Peyer's patch (tissue), 4 donors: Measurements from ENCODE around the gene FCMR. TPM values are rescaled to one million over a fixed set of nuclear protein-coding genes. Genes with fewer than 3 reads are reported as not detected.

Experiments
- DNase-seq, 3 donors: peaks; one replicate each; pipeline ENCODE4 v3.0.0-alpha.2; 2017 to 2019
- H3K27ac ChIP-seq, 4 donors: fragments of 200-600 bp; sonication (generic); one replicate each; pipeline ENCODE4 v1.5.1; 2016 to 2019
- H3K27me3 ChIP-seq, 2 donors: fragments of 200-600 bp; sonication (generic); one replicate each; pipeline ENCODE4 v1.5.1; 2019
- H3K36me3 ChIP-seq, 3 donors: fragments of 200-600 bp; sonication (generic); one replicate each; pipeline ENCODE4 v1.5.1; 2016 to 2019
- H3K4me1 ChIP-seq, 4 donors: fragments of 200-600 bp; sonication (generic); one replicate each; pipeline ENCODE4 v1.5.1; 2016 to 2019
- H3K4me3 ChIP-seq, 4 donors: fragments of 200-600 bp; sonication (generic); 1 replicate in 3 of 4; 2 replicates in 1 of 4; pipeline ENCODE4 v1.5.1; 2016 to 2019; ENCODE audit warnings: mild to moderate bottlenecking in 1 of 4
- H3K9me3 ChIP-seq, 4 donors: fragments of 200-600 bp; sonication (generic); one replicate each; pipeline ENCODE4 v1.5.1; 2016 to 2019; ENCODE audit warnings: mild to moderate bottlenecking in 1 of 4
- CTCF ChIP-seq, 6 experiments: fragments of 450-650 bp in 4 of 6; fragments of 200-600 bp in 2 of 6; sonication (generic) in 1 of 6; IDR thresholded peaks; one replicate each; pipeline ENCODE4 v1.5.1; 2017 to 2019; ENCODE audit warnings: antibody characterized with exemption in 6 of 6, mild to moderate bottlenecking in 3 of 6, moderate library complexity in 1 of 6
- POLR2A ChIP-seq, 2 donors: fragments of 450-650 bp; IDR thresholded peaks; one replicate each; pipeline ENCODE4 v1.5.1; 2017; ENCODE audit warnings: antibody characterized with exemption in 2 of 2, mild to moderate bottlenecking in 2 of 2, moderate library complexity in 2 of 2
- total RNA-seq, 4 donors: library from RNA; depleted of rRNA; stranded (reverse); fragments of >200 nt; gene quantifications; one replicate each; pipeline ENCODE4 v1.1.0, GENCODE V29; 2016

FCMR gene
- total RNA-seq, 4 donors from 2014 or later = 7.4 to 248 (median 8.6) TPM

GRCh38 chr1:206949208-206949607, 27.5 kb upstream of the FCMR start:
- DNase-seq = no peak
- TF ChIP-seq CTCF (IDR thresholded peaks at IDR 0.05) (no peak), POLR2A (IDR thresholded peaks at IDR 0.05) (no peak)
- Histone ChIP-seq H3K9me3 (no peaks in the 10 kb centered on the region), H3K27ac (no peak overlapping the region), H3K27me3 (no peaks in the 10 kb centered on the region), H3K36me3 (no peaks in the 10 kb centered on the region), H3K4me1 (peaks cover 0 to 36% (median 4%) of the 10 kb centered on the region in 4 donors), H3K4me3 (no peak overlapping the region)

- DNase-seq = no peak
- Histone ChIP-seq H3K4me1 (peaks cover 0 to 23% (median 3%) of the 10 kb centered on the region in 4 donors), H3K27ac (peak overlapping the region in 2 of 4 donors; percentile 16 to 68), H3K36me3 (no peaks in the 10 kb centered on the region), H3K9me3 (no peaks in the 10 kb centered on the region), H3K27me3 (no peaks in the 10 kb centered on the region), H3K4me3 (peak overlapping the region in 1 of 4 donors; percentile 49)
- TF ChIP-seq POLR2A (IDR thresholded peaks at IDR 0.05) = no peak
- TF ChIP-seq CTCF (IDR thresholded peaks at IDR 0.05) = no peak
Observed at GRCh38 chr1:206947255-206947654, 25.5 kb upstream of the FCMR start.

GRCh38 chr1:206946261-206946660, 24.5 kb upstream of the FCMR start, which contains the start of gene PIGR:
PIGR (minus strand) TSS chr1:206946466; CDS start chr1:206940531, 5,935 bp downstream.
- DNase-seq = peak in 2 of 3 donors; percentile 70 to 82

GRCh38 chr1:206945779-206946178, 24.0 kb upstream of the FCMR start:
- no peak for DNase-seq
- Histone ChIP-seq H3K9me3 (no peaks in the 10 kb centered on the region), H3K27ac (peak overlapping the region in 3 of 4 donors; percentile 31 to 68 (median 44)), H3K36me3 (no peaks in the 10 kb centered on the region), H3K27me3 (no peaks in the 10 kb centered on the region), H3K4me3 (peak overlapping the region in 3 of 4 donors; percentile 26 to 51 (median 49)), H3K4me1 (peaks cover 0 to 26% (median 5%) of the 10 kb centered on the region in 4 donors)
- no peak for TF ChIP-seq CTCF (IDR thresholded peaks at IDR 0.05)
- TF ChIP-seq POLR2A (IDR thresholded peaks at IDR 0.05) = no peak

More at GRCh38 chr1:206946261-206946660, 24.5 kb upstream of the FCMR start, which contains the start of gene PIGR:
- Histone ChIP-seq H3K4me3 (peak within 1 kb of the TSS in 3 of 4 donors; percentile 26 to 51 (median 49)), H3K36me3 (no peaks in the 10 kb centered on the region), H3K27me3 (no peaks in the 10 kb centered on the region), H3K4me1 (peaks cover 0 to 22% (median 3%) of the 10 kb centered on the region in 4 donors), H3K9me3 (no peaks in the 10 kb centered on the region), H3K27ac (peak within 1 kb of the TSS in 3 of 4 donors; percentile 44 to 68 (median 46))
- TF ChIP-seq CTCF (IDR thresholded peaks at IDR 0.05) = no peak
- TF ChIP-seq POLR2A (IDR thresholded peaks at IDR 0.05) = peak; percentile 20 to 80

- no peak for DNase-seq
- Histone ChIP-seq H3K4me1 (peaks cover 0 to 32% (median 7%) of the 10 kb centered on the region in 4 donors), H3K4me3 (peak overlapping the region in 3 of 4 donors; percentile 26 to 51 (median 49)), H3K9me3 (no peaks in the 10 kb centered on the region), H3K27ac (peak overlapping the region in 3 of 4 donors; percentile 26 to 68 (median 44)), H3K27me3 (no peaks in the 10 kb centered on the region), H3K36me3 (no peaks in the 10 kb centered on the region)
- TF ChIP-seq POLR2A (IDR thresholded peaks at IDR 0.05) (no peak), CTCF (IDR thresholded peaks at IDR 0.05) (no peak)
Observed at GRCh38 chr1:206944703-206945102, 23.0 kb upstream of the FCMR start.
